Thoracic aorta (tissue), 2 donors: Measurements from ENCODE around the gene ARFGEF2. TPM values are rescaled to one million over a fixed set of nuclear protein-coding genes. Genes with fewer than 3 reads are reported as not detected.

Experiments used
- ATAC-seq: fragments of 150-250 bp; one replicate; pipeline ENCODE4 v1.8.0; 2017; ENCODE audit warnings: low read depth; ENCODE audit not compliant: insufficient number of reproducible peaks, low FRiP score
- DNase-seq: peaks from one replicate; pipeline ENCODE4 v3.0.0-alpha.2; 2020; ENCODE audit warnings: low spot score
- H3K27ac ChIP-seq, 2 donors: fragments of 200-600 bp; sonication (generic); 1 replicate in 1 of 2; 2 replicates in 1 of 2; pipeline ENCODE4 v1.5.1; 2016; ENCODE audit warnings: mild to moderate bottlenecking in 2 of 2, moderate library complexity in 2 of 2
- H3K27me3 ChIP-seq: fragments of 200-600 bp; sonication (generic); replicated peaks from 2 replicates; pipeline ENCODE4 v1.6.0; 2016; ENCODE audit warnings: mild to moderate bottlenecking; ENCODE audit not compliant: insufficient read depth
- H3K36me3 ChIP-seq: fragments of 200-600 bp; sonication (generic); one replicate; pipeline ENCODE4 v1.5.1; 2016
- H3K4me1 ChIP-seq, 2 donors: fragments of 200-600 bp; sonication (generic); 1 replicate in 1 of 2; 2 replicates in 1 of 2; pipeline versions ENCODE4 v1.5.1 to v1.6.0; 2016; ENCODE audit warnings: low read depth in 2 of 2, mild to moderate bottlenecking in 1 of 2; ENCODE audit not compliant: control insufficient read depth in 1 of 2
- H3K4me3 ChIP-seq: fragments of 200-600 bp; sonication (generic); 2 replicates; pipeline ENCODE4 v1.5.1; 2016; ENCODE audit warnings: mild to moderate bottlenecking
- H3K9me3 ChIP-seq: fragments of 200-600 bp; sonication (generic); 2 replicates; pipeline ENCODE4 v1.5.1; 2016
- total RNA-seq, 2 donors: library from RNA; depleted of rRNA; stranded (reverse); fragments of >200 nt; gene quantifications; one replicate each; pipeline versions ENCODE4 v1.1.0 to v1.2.3, GENCODE V29; 2016
- TF ChIP-seq, protein P1 (sequence below): fragments of 200-600 bp; sonication (generic); IDR thresholded peaks from one replicate; pipeline ENCODE4 v1.5.1; 2019; ENCODE audit warnings: antibody characterized with exemption

ARFGEF2 gene
- total RNA-seq, 2 donors from 2014 or later, result 25.9 to 37.2 TPM

DNA sequence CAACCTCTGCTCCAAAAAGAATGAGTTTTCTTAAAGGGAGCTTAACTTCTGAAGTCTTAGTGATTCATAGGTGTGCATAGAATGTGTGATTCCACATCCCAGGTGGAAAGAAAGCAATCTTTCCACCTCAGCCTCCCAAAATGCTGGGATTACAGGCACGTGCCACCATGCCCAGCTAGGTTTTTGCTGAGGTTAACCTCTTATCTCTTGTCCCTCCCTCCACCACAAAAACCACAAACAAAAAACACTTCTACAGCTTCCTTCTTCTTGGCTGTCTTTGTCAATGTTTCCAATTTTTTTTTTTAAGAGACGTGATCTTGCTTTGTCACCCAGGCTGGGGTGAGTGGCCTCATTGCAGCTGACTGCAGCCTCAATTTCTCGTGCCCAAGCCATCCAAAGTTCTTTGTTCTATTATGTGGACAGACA, 116.5 kb downstream of the ARFGEF2 start:
- H3K27me3 ChIP-seq, result no peaks in the 10 kb centered on the region
- TF ChIP-seq, protein P1, sequence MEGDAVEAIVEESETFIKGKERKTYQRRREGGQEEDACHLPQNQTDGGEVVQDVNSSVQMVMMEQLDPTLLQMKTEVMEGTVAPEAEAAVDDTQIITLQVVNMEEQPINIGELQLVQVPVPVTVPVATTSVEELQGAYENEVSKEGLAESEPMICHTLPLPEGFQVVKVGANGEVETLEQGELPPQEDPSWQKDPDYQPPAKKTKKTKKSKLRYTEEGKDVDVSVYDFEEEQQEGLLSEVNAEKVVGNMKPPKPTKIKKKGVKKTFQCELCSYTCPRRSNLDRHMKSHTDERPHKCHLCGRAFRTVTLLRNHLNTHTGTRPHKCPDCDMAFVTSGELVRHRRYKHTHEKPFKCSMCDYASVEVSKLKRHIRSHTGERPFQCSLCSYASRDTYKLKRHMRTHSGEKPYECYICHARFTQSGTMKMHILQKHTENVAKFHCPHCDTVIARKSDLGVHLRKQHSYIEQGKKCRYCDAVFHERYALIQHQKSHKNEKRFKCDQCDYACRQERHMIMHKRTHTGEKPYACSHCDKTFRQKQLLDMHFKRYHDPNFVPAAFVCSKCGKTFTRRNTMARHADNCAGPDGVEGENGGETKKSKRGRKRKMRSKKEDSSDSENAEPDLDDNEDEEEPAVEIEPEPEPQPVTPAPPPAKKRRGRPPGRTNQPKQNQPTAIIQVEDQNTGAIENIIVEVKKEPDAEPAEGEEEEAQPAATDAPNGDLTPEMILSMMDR, result no peak
- H3K4me3 ChIP-seq, result no peak overlapping the region
- H3K4me1 ChIP-seq, result no peaks in the 10 kb centered on the region
- no peaks in the 10 kb centered on the region for H3K9me3 ChIP-seq
- DNase-seq (no peak), ATAC-seq (no peak)
- H3K27ac ChIP-seq, result no peak overlapping the region
- peaks cover 16% of the 10 kb centered on the region for H3K36me3 ChIP-seq

DNA sequence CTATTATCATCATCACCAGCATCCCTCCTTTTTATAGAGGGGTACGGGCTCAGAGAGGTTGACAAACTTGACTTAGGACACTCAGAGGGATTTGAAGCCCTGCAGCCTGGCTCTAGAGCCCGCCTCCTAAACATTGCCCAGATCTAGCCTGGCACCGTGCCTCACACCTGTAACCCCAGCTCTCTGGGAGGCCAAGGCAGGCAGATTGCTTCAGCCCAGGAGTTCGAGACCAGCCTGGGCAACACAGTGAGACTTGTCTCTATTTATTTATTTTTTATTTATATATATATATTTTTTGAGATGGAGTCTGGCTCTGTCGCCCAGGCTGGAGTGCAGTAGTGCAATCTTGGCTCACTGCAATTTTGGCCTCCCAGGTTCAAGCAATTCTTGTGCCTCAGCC, 118.3 kb downstream of the ARFGEF2 start:
- ATAC-seq, result no peak
- no peaks in the 10 kb centered on the region for H3K9me3 ChIP-seq

DNA sequence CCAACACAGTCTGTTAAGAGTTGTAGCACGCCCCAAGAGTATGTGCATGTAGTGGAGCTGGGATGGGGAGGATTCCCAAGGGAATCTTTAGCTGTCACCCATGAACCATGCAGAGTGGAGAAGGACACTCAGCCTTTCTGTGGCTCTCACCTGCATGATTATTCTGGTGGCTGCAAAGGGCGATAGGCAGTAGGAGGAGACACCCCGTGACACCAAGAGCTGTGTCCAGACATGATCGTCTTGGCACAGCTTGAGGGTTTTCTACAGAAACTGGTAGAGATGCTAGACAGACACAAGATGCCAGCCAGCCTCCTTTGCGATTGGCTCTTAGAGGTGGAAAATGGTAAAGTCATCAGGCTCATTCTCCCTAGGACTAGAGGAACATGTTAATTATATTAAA, 121.5 kb downstream of the ARFGEF2 start:
- Histone ChIP-seq H3K27ac (no peak overlapping the region), H3K36me3 (no peaks in the 10 kb centered on the region), H3K9me3 (no peaks in the 10 kb centered on the region), H3K27me3 (no peaks in the 10 kb centered on the region), H3K4me3 (no peak overlapping the region), H3K4me1 (peaks cover 0 to 9% of the 10 kb centered on the region in 2 donors)
- TF ChIP-seq, protein P1, result no peak
- no peak for DNase-seq
- no peak for ATAC-seq

More for the DNA sequence above, 118.3 kb downstream of the ARFGEF2 start:
- Histone ChIP-seq H3K4me1 (no peaks in the 10 kb centered on the region), H3K4me3 (no peak overlapping the region), H3K27me3 (no peaks in the 10 kb centered on the region), H3K27ac (no peak overlapping the region), H3K36me3 (peaks cover 4% of the 10 kb centered on the region)
- no peak for DNase-seq
- TF ChIP-seq, protein P1, result no peak

DNA sequence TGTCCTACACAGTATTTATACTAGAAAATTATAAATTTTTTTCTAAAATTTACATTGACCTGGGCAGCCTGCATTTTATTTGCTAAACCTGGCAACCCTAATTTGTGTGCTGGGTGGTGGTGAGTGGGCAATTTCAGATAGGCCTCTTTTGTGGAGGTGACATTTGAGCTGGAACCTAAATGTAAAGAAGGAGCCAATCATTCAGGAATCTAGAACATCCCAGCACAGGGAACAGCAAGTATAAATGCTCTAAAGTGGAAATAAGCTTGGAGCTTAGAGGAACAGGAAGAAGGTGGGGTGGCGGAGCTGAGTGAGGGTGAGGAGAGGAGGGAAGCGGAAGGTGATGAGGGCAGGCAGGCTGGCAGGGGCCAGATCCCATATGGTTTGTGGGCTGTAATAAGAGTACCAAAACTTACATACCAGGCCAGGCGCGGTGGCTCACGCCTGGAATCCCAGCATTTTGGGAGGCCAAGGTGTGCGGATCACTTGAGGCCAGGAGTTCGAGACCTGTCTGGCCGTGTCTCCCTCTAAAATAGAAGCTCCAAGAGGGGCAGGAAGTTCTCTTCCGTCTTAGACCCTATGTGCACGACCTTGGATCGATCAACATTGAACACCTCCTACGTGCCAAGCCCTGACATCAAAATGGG, 124.1 kb downstream of the ARFGEF2 start:
- Histone ChIP-seq H3K27me3 (no peaks in the 10 kb centered on the region), H3K4me3 (peak overlapping the region; percentile 99), H3K4me1 (peaks cover 0 to 11% of the 10 kb centered on the region in 2 donors), H3K27ac (peak overlapping the region; percentile 81), H3K9me3 (no peaks in the 10 kb centered on the region), H3K36me3 (no peaks in the 10 kb centered on the region)
- ATAC-seq (no peak), DNase-seq (no peak)
- TF ChIP-seq, protein P1, result no peak

DNA sequence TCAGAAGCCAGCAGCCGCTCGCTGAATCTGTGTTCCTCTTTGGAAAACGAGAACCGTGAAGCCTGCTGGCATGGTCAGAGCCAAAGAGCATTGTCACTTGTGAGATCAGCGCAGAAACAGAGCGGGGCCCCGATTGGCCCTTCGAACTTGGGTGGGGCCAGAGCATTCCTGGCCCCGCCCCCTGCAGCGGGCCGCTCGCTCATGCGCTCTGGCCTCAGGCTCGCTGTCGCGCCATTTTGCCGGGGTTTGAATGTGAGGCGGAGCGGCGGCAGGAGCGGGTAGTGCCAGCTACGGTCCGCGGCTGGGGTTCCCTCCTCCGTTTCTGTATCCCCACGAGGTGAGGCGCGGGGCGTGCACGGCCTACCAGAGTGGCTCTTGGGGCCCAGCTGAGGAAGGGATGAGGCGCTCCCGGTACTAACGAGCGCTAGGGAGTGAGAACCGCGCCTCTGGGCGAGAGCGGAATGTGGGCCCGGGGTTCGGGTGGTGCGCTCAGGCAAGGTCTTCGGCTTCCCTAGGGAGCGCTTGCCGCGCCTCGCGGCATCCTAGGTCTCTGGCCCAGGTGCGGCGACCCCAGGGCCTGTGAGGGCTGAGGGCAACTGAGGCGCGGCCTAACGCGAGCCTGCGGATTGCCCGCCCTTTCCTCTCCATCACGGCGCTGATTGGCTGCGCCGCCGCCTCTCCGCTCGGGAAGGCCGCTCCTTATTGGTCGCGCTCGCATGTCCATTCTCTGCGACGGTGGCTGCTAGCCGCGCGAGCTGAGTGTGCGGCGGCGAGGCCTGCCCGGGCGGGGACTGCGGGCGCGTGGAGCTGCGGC, 124.8 kb downstream of the ARFGEF2 start, which contains the start of gene CSE1L:
TSS of gene CSE1L (plus strand) at position 226 of the 814 bp plus-strand sequence. CDS start 12,152 bp downstream, outside the sequence.
- Histone ChIP-seq H3K9me3 (no peaks in the 10 kb centered on the region), H3K4me3 (peak within 1 kb of the TSS; percentile 99), H3K36me3 (no peaks in the 10 kb centered on the region), H3K27ac (peak within 1 kb of the TSS; percentile 81), H3K27me3 (no peaks in the 10 kb centered on the region), H3K4me1 (peaks cover 0 to 11% of the 10 kb centered on the region in 2 donors)
- TF ChIP-seq, protein P1, result peak; percentile 36
- ATAC-seq, result peak; percentile 94
- DNase-seq, result peak; percentile 75
